Activated CD4-positive, alpha-beta T cell treated with anti-CD3 and anti-CD28 coated beads for 24 hours (primary cell): ENCODE measurements around the gene EHBP1.

Source experiments
- DNase-seq, 2 donors: peaks; one replicate each; pipeline ENCODE4 v3.0.0-alpha.2; 2020; ENCODE audit warnings: low read depth in 2 of 2

The EHBP1 gene

GRCh38 chr2:62785216-62785615, 79.7 kb downstream of the EHBP1 start:
- no peak for DNase-seq

GRCh38 chr2:62785810-62786597, 80.5 kb downstream of the EHBP1 start:
- no peak for DNase-seq

- DNase-seq = no peak
These were observed 81.9 kb downstream of the EHBP1 start for GRCh38 chr2:62787386-62787785.

- DNase-seq = no peak
These were observed 84.0 kb downstream of the EHBP1 start for GRCh38 chr2:62789518-62789917.

- DNase-seq = no peak
These were observed 84.4 kb downstream of the EHBP1 start for GRCh38 chr2:62789918-62790317.

- no peak for DNase-seq
These were observed 86.9 kb downstream of the EHBP1 start for GRCh38 chr2:62792408-62792807.

- DNase-seq = no peak
These were observed 87.7 kb downstream of the EHBP1 start for GRCh38 chr2:62793213-62793612.

GRCh38 chr2:62794791-62795190, 89.3 kb downstream of the EHBP1 start:
- DNase-seq = no peak

- no peak for DNase-seq
These were observed 89.8 kb downstream of the EHBP1 start for GRCh38 chr2:62795341-62795740.

GRCh38 chr2:62797107-62797506, 91.6 kb downstream of the EHBP1 start:
- DNase-seq = no peak

- DNase-seq = no peak
These were observed 95.1 kb downstream of the EHBP1 start for GRCh38 chr2:62800618-62801017.

GRCh38 chr2:62801110-62801509, 95.6 kb downstream of the EHBP1 start:
- DNase-seq = no peak

- DNase-seq = no peak
These were observed 96.5 kb downstream of the EHBP1 start for GRCh38 chr2:62801814-62802523.

- no peak for DNase-seq
These were observed 98.4 kb downstream of the EHBP1 start for GRCh38 chr2:62803961-62804360.

- no peak for DNase-seq
These were observed 100.7 kb downstream of the EHBP1 start for GRCh38 chr2:62806231-62806630.

- no peak for DNase-seq
These were observed 103.0 kb downstream of the EHBP1 start for GRCh38 chr2:62808554-62808953.

GRCh38 chr2:62811086-62811485, 105.6 kb downstream of the EHBP1 start:
- DNase-seq = no peak

- DNase-seq = no peak
These were observed 106.5 kb downstream of the EHBP1 start for GRCh38 chr2:62811972-62812371.

GRCh38 chr2:62812921-62813825, 107.7 kb downstream of the EHBP1 start:
- no peak for DNase-seq

- DNase-seq = no peak
These were observed 108.6 kb downstream of the EHBP1 start for GRCh38 chr2:62814123-62814522.

GRCh38 chr2:62817348-62817747, 111.8 kb downstream of the EHBP1 start:
- DNase-seq = no peak

- no peak for DNase-seq
These were observed 112.6 kb downstream of the EHBP1 start for GRCh38 chr2:62817995-62818713.
